HuH-7.5 (cell line): Measurements from ENCODE around the gene ZNF750.

ENCODE experiments used
- DNase-seq: peaks from one replicate; pipeline ENCODE4 v3.0.0; 2011; ENCODE audit warnings: low spot score

ZNF750 gene

DNA sequence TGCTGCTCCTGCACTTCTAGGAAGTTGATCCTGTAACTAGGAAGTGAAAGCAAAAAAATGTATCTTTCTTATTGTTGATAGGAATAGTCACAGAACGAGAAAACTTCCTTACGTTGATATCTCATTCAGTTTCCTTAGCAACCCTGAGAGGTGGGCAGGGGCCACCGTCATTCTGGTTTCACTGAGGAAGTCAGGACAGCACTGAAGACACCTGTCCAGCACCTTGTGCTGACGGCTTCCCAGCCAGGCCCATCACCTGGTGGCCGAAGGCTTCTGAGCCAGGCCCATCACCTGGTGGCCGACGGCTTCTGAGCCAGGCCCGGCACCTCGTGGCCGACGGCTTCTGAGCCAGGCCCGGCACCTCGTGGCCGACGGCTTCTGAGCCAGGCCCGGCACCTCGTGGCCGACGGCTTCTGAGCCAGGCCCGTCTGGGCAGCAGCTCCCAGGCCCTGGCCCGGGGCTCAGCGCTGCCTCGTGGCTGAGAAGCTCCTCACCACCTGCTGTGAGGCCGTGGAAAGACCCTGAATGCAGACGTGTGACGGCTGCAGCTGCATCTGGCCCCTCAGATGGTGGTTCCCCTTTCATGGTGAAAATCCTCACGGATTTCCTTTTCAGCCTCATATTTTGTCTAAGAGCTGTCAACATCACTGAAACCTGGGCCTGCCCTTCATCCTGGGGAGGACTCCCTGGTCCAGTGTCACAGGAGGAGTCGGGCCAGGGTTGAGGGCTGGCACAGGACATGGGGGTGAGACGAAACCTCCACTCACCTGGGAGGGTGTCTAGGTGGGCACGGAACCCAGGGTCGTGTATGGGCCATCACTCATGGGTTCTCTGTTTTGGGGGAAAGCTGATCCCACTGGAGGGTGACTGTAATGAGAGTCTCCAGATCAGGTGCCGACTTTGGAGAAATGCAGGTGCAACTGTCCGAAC lies 33.0 kb upstream of the ZNF750 start:
- DNase-seq, result no peak

DNA sequence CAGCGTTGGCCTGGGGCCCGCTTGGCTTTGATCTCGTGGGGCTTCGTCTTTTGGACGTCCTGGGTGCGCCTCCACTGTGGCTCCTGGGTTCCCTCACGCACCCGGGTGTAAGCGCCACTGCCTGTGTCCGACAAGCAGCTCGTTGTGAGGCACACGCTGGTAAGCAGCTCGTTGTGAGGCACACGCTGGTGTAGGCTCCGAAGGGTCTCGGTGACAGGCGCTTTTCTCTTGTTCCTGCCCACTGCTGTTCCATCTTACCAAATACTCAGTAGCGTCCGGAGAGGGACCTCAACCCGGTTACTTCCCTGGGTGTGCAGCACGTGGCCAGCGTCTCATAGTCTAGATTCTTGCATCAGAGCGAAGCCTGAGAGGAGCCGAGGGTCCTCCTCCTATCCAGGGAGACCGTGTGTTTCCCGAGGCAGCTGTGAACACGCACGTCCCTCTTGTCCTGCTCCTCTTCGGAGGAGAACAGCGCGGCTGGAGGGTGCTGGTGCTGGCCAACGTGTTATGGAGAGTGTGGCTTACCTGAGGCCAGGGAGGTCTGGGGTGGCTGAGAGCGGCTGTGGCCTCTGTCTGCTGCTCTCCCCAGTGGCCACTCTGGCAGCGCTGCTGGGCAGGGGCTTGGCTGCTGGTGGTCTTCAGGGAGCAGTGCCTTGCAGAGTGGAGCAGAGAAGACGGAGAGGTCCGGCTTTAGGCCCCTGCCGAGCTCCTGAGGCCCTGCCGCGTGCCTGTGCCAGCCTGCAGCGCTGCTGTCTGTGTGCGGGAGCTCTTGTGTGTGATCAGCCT lies 32.1 kb upstream of the ZNF750 start:
- DNase-seq, result no peak

DNA sequence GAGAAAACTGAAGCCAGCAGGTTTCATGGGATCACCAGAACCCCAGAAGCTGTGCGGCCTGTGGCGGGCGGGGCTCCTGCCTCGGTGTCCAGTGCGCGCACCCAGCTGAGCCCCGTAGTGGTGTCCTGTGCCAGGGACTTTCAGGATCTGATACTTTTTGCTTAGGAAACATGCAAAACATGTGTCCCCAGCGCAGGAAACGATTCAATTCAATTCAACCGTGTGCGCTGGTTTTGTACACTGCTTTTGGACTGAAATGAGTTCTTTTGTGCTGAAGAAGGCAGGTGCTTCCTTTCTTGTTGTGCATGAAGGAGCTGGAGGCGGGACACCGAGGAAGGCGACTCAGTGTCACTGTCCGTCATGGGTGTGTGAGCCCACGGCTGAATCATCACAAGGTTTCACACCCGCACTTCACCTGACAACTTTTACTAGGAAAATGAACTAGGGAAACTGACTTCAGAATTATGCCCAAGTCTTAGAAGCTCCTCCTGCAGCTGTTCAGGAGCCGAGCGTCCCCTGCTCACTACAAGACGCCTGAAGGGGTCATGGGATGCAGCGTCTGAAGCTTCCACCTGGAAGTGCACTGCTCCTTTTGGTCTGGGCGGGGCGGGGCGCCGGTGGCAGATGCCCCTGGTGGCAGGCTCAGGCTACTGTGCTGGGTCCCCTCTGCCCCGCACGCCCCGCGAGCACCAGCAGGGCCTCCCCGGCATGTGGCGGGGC lies 31.4 kb upstream of the ZNF750 start:
- DNase-seq, result no peak

DNA sequence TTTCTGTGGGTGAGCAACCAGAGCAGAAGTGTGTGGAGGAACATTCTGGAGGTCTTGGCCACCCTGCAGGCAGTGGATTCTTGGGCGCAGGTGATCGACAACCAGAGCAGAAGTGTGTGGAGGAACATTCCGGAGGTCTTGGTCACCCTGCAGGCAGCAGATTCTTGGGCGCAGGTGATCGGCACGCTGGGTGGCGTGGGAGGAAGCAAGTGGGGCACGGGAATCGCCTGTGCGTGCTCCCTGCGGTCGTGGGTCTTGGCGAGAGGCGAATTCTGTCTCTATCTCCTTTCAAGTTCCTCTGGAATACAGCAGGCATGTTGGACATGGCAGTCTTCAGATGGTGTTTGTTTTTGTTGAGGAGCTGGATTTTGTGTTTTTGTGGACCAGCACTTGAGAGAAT lies 30.7 kb upstream of the ZNF750 start:
- no peak for DNase-seq

DNA sequence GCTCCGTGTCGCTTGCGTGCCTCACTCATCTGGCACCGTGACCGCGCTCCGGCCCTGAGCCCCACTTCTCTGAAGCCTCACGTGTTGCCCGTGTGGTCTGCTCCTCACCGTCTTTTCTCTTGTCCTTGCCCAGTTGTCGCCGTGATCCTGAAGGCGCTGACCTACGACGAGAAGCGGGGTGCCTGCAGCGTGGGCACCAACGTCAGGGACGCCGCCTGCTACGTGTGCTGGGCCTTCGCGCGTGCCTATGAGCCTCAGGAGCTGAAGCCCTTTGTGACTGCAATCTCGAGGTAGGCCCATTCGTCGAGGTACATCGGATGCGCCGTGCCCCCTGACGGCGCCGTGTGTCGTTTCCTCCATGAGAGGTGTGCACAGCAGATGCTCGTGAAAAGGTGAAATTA lies 30.3 kb upstream of the ZNF750 start:
- DNase-seq, result no peak

DNA sequence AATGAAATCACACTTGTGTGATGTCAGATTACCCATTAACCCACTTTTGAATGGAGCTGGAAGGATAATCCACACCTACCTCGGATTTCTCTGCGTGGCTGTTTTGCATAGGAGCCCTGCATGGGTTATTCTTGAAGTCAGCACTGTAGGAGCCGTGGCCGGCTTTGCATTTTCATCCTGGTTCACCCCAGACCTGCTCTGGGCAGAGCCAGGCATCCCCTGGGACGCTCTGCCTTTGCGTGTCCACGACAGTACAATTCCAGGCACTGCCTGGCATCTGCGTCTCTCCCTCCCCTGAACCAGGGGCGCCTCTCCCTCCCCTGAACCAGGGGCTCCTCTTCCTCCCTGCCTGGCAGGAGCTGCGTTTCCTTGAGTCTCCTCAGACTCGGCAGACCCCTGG lies 29.7 kb upstream of the ZNF750 start:
- no peak for DNase-seq

DNA sequence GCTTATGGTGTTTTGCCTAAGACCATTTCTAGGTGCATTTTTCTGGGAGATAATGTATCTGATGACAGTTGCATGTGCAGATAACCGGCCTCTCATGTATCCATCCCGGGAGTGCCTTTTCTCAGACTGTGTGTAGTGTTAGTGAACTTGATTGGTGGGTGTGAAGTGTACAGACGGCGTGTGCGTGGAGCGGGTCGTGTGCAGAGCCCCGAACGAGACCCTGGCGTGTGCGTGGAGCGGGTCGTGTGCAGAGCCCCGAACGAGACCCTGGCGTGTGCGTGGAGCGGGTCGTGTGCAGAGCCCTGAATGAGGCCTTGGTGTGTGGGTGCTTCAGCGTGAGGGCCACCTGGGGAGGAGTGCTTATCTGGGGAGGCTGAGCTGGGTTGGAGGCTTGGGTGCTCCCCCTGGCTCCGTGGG lies 28.9 kb upstream of the ZNF750 start:
- DNase-seq, result no peak

DNA sequence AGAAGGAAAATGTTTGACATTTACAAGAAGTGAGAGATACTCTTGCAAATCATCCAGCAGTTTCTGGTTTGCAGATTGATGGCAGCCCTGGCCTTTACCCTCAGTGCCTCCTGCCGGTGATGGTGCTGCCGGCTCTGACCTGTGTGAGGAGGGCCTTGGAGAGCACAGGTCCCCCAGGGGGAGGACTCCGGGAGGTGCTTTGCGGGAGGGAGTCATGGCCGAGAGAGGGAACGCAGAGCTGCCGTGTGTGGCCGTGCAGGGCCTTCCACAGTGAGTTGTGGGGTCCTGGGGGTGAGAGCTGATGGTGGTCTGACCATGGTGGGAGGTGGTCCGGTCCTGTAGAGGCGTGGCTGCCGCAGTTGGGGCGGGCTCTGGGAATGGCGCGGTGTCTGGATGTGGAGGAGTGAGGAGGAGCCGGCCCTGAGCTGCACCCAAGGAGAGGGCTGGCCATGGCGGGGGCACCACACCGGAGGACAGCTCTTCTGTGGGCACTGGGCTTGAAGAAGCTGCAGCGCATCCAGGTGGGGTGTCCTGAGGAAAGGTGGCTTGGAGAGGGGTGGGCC lies 28.0 kb upstream of the ZNF750 start:
- no peak for DNase-seq

DNA sequence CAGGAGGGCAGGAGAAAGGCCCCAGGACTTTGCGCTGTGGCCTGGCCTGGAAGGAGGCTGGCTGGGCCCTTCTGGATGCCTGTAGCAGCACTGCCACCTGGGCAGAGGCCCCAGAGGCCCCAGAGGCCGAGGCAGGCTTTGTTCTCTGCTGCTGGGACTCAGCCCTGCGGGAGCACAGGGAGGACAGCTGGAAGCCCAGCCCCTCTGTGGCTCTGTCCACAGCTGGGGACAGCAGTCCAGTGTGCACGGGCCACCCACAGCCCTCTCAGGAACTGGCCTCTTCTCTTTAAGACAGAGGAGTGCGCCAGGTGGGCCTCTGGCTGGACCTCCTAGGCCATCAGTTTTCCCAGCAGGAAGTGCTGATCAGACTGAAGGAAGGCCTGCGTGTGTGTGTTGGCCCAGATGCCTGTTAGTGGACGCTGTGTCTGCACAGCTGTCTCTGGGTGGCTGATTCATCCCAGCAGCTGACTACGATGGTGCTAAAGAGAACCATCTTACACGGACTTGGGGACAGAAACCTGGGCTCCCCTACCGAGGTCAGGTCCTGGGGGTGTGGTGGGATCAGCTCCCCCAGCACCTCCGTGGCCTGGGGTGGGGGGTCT lies 26.9 kb upstream of the ZNF750 start:
- DNase-seq, result no peak

DNA sequence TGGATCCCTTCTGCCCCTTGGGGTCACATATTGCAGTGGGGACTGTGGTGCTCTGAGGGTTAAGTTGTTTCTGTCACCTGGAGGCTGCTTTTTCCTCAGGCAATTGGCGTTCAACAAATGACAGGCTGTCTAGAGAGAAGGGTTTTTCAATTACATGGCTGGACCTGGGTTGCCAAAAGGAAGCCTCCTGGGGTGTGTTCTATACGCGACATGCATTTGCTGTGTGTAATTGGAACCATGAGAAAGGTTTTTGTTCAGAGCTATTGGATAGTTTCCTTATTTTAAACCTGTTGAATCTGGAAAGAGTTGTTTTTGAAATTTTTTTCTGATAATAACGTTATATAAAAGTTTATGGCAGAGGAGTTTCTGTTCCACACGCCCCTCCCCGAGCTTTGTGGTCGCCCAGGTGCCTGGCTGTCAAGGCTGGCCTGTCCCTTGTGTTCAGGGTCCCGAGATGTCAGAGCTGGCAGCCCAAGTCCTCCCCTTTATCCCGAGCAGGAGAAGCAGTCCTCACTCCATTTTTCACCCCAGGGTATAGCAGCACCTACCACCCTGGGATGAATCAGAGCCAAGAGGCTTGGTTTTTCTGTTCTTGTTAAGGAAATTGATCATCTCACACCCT lies 26.1 kb upstream of the ZNF750 start:
- no peak for DNase-seq

DNA sequence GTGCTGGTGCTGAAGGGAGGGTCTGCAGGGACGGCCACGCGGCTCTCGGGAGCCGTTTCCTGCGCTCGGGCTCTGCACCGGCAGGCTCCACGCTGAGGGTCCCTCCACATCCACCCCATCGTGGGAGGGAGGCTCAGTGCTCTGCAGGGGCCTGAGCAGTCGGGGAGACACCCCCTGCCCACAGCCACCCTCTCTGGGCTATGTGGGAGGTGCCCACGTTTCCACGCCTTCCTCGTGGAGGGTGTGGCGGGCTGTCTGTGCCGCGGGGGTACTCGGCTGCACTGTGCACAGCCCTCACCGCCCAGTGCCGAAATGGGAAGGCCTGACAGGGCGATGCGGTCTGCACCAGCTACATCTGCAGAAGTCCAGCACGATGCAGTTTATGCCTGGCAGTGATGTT lies 25.5 kb upstream of the ZNF750 start:
- DNase-seq, result no peak

DNA sequence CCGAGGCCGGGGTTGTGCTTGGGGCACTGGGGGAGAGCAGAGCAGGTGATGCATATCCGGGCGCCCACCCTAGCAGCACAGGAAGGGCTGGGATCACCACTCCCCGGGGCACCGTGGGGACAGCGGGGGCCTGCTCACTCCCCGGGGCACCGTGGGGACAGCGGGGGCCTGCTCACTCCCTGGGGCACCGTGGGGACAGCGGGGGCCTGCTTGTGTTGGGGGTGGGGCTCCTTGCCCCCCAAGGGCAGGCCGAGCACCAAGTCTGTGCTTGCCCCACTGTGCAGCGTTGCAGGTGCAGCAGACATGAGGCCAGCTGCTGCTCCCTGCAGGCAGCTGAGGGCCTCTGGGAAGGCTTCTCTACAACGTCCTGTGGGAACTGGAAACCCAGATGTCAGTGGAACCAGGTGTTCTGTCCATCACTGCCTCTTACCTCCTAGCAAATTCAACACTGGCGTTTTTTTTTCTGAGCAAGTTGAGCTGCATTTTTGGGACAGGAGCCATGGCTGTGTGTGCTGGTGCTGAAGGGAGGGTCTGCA lies 25.0 kb upstream of the ZNF750 start:
- DNase-seq, result no peak

DNA sequence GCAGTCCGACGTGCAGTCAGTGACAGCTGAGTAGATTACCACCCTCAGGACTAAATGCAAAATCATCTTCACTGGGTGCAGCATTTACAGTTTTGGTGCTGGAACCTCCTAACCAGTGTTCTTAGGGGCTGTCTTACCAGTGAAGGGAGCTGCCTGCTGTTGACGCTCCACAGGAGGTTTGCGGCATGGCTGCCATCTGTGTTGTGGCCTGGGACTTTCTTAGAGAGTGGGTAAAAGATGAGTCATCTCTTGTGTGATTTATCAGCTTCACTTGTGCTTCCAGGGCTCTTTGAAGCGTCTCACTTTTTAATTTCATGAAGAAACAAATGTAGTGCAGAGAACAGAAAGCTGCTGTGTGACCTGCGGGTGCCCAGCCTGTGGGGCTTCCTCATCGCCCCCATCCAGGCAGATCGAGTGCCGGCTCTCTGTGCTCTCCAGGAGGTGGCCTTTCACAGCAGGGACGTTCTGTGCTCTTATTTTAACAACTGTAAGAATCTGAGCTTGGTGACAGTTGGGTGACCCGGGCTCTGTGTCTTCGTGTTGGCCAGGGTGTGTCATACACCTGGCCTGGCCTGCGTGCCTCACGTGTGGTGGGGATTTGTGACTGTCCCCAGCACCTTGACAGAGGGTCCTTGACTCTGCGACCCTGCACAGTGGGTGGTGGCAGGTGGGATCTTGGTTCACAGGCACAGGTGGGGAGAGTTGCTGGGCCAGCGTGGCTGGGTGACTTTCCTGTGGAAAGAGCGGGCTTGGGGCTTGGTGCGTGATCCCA lies 24.3 kb upstream of the ZNF750 start:
- DNase-seq, result no peak

DNA sequence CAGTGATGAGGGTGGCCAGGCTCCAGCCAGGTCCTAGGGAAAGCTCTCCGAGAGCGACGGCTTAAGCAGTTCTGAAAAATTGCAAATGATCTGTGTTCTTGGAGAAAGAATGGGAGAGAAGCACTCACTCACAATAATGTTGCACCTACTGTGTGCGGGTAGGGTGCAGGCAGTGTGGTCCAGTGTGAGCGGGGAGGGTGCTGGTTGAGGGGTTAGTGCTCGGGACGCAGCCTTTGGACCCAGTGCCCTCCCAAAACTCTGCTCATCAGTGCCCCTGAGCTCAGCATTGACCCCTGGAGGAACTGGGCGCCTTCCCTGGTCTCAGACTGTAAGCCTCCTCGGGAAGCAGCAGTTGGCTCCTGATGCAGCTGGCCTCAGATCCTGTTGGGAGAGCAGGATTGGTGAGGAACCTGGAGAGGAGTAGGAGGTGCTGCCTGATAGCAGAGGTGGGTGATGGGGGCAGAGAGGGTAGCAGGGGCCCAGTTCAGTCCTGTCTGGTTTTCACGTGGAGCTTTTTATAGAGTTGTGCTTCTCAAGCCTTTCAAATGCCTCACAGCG lies 23.6 kb upstream of the ZNF750 start:
- DNase-seq, result no peak

DNA sequence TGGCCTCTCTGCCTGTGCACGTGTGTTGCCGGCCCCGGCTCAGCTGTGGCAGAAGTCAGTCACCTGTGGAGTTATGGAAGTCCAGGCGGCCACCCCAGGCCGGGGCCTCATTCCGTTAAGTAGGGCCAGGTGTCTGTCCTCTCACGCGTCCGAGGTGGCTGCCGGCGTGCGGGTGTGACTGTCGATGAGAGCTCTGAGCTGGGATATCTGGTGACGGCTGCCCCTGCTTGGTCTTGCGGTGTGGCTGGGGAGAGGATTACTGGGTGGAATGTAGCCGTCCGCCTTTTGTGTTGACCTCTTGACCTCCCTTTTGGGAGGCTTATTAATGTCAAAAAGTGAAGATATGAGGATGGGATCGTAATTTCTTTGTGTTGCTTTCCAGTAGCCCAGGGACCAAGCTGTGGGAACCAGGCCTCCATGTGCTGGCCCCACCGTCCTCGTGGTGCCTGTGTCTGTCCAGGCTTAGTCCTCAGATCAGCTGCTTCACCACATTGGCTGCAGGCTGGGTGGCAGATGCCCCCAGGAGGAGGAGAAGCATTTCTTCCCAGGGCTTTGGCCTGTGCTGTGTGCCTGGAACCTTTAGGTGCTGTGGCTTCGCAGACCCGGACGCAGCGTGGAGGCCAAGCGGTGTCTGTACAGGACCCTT lies 23.0 kb upstream of the ZNF750 start:
- no peak for DNase-seq

DNA sequence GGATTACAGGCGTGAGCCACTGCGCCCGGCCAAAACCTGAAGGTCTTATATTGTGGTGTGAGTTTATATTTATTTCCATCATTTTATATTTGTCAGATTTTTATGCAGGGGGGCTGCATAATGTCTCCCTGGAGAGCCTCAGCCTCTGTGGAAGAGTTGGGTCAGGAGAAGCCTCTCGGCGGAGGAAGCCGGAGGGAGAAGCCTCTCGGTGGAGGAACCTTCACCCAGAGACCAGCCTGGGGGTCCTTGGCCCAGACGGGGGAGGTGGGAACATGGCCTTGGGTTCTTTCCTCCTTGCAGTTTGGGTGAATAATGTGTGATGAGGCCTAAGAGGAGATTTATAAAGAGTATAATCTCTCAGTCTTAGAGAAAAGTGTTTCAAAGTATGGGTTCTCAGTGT lies 22.4 kb upstream of the ZNF750 start:
- DNase-seq, result no peak

DNA sequence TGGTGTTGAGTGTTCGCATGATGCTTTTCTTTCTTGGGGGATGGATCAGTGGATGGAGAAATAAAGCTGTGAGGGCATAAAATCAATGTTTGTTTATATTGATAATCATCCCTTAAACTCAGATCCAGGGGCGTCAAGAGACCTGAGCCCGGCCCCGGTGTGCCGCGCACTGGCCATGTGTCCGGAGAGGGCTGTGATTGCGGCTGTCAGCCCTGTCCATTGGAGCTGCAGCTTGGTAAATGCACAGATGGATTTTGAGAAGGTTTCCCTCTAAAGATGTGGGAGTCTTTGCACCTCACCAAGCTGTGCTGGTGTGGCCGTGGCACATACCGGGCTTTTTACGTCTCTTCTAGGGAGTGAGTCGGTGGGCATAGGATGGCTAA lies 21.6 kb upstream of the ZNF750 start:
- DNase-seq, result no peak

DNA sequence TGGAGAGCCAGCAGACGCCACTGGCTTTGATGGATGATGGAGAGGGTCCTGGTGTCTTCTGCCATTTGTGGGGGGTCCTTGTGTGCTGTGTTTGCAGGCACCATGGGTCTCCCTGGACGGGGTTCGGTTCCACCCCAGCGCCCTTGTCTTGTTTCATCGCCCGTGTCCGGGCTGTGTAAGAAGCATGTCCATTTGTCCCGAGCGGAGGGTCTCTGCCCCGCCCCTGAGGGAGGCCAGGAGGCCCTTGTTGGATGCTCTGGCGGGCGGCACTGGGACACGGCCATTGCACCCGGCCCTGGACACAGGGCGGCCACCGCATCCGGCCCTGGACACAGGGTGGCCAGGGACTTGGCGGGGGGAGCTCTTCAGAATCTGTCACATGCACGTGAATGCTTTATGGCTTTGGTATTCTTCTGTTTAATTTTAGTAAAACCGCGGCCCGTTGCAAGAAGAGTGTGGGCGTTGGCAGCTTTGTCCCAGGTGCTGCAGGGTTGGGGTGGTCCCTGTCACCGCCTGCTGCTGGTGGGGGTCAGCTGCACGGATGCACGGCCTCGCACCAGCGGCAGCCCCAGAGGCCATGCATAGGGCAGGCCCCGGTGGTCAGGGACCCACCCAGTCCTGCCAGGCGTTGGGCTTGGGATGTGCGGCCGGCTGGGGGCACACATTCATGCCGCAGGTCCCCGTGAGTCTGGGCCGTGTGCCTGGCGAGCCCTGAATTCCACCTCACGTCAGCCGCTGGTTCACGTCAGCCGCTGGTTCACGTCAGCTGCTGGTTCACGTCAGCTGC lies 21.0 kb upstream of the ZNF750 start:
- DNase-seq, result no peak
